ENCODE measurements around the gene ADGRG1. TPM values are rescaled to one million over a fixed set of nuclear protein-coding genes. Genes with fewer than 3 reads are reported as not detected.

Gene ADGRG1
- polyA plus RNA-seq, 1 experiment = 1.1 TPM

DNA sequence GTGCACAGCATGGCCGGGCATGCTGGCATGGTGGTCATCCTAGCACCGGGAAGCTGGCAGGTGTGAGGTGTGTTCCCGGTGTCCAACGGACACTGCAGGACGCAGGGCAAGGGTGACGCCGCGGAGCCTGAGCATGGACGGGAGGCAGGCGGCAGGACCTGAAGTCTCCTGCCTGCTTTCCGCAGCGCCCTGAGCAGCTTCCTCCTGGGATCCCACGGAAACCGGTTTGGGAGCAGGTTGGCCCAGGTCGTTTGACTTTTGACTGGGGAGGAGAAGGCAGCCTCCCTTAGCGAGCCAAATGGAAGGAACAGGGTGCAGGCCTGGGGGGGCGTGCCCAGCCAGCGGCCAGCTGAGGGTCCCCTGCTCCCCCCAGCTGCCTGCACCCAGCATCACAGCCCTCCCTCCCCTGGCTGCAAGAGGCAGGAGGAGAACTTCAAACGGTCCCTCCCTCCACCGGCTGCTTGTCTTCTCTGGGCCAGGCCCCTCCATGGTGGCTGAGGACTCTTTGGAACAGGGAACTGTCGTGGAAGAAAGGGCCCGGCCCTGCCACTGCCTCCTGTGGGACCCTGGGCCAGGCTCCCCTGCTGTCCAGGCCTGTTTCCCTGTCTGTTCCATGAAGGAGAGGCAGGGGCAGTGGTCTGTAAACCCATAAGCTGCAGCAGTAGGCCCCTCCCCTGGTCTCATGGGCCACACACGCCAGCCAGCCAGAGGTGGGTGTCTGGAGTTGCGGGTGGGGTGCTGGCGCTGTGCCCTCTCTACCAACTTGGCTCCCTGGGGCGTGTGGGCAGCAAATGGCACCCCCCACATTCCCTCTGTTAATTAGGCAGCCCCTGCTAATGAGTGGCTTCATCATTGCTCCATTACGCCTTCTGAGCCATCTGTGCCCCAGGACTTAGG lies 7.8 kb upstream of the ADGRG1 start:
- DNase-seq (ENCODE audit: low read depth) = no peak
- ChIA-PET CTCF (no interaction called here), POLR2A (no interaction called here)

GRCh38 chr16:57621521-57622271 lies 6.7 kb upstream of the ADGRG1 start:
- Histone ChIP-seq H3K36me3 (ENCODE audit: control insufficient read depth, insufficient read depth, low read length) (no peaks in the 10 kb centered on the region), H3K4me3 (ENCODE audit: low read depth, low read length) (no peak overlapping the region), H3K27me3 (ENCODE audit: control insufficient read depth, insufficient read depth, low read length) (no peaks in the 10 kb centered on the region)
- ChIA-PET POLR2A (interaction anchor here (0.7 kb wide), 1 partner anchor 174 kb away, joined by 6 read pairs; the partner anchor contains the start of genes CIAPIN1 and COQ9), CTCF (interaction anchor here (0.9 kb wide), 1 partner anchor 28 kb away, joined by 3 read pairs; no protein-coding TSS in a partner anchor)
- TF ChIP-seq, protein P1, sequence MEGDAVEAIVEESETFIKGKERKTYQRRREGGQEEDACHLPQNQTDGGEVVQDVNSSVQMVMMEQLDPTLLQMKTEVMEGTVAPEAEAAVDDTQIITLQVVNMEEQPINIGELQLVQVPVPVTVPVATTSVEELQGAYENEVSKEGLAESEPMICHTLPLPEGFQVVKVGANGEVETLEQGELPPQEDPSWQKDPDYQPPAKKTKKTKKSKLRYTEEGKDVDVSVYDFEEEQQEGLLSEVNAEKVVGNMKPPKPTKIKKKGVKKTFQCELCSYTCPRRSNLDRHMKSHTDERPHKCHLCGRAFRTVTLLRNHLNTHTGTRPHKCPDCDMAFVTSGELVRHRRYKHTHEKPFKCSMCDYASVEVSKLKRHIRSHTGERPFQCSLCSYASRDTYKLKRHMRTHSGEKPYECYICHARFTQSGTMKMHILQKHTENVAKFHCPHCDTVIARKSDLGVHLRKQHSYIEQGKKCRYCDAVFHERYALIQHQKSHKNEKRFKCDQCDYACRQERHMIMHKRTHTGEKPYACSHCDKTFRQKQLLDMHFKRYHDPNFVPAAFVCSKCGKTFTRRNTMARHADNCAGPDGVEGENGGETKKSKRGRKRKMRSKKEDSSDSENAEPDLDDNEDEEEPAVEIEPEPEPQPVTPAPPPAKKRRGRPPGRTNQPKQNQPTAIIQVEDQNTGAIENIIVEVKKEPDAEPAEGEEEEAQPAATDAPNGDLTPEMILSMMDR (IDR thresholded peaks at IDR 0.05; ENCODE audit: insufficient read depth, low read depth, low read length) = no peak
- no peak for DNase-seq (ENCODE audit: low read depth)

More for the DNA sequence above, 7.8 kb upstream of the ADGRG1 start:
- no peaks in the 10 kb centered on the region for H3K27me3 ChIP-seq (ENCODE audit: control insufficient read depth, insufficient read depth, low read length)
- TF ChIP-seq, protein P1 (IDR thresholded peaks at IDR 0.05; ENCODE audit: insufficient read depth, low read depth, low read length) = no peak
- H3K36me3 ChIP-seq (ENCODE audit: control insufficient read depth, insufficient read depth, low read length) = no peaks in the 10 kb centered on the region
- no peak overlapping the region for H3K4me3 ChIP-seq (ENCODE audit: low read depth, low read length)

GRCh38 chr16:57622361-57623250 lies 5.8 kb upstream of the ADGRG1 start:
- Histone ChIP-seq H3K27me3 (ENCODE audit: control insufficient read depth, insufficient read depth, low read length) (no peaks in the 10 kb centered on the region), H3K4me3 (ENCODE audit: low read depth, low read length) (no peak overlapping the region), H3K36me3 (ENCODE audit: control insufficient read depth, insufficient read depth, low read length) (no peaks in the 10 kb centered on the region)
- DNase-seq (ENCODE audit: low read depth) = no peak
- ChIA-PET CTCF (interaction anchor here (0.9 to 2.1 kb wide), 5 partner anchors 21 to 31 kb away, joined by 3 to 8 read pairs (median 6); no protein-coding TSS in a partner anchor), POLR2A (no interaction called here)
- TF ChIP-seq, protein P1 (IDR thresholded peaks at IDR 0.05; ENCODE audit: insufficient read depth, low read depth, low read length) = no peak

DNA sequence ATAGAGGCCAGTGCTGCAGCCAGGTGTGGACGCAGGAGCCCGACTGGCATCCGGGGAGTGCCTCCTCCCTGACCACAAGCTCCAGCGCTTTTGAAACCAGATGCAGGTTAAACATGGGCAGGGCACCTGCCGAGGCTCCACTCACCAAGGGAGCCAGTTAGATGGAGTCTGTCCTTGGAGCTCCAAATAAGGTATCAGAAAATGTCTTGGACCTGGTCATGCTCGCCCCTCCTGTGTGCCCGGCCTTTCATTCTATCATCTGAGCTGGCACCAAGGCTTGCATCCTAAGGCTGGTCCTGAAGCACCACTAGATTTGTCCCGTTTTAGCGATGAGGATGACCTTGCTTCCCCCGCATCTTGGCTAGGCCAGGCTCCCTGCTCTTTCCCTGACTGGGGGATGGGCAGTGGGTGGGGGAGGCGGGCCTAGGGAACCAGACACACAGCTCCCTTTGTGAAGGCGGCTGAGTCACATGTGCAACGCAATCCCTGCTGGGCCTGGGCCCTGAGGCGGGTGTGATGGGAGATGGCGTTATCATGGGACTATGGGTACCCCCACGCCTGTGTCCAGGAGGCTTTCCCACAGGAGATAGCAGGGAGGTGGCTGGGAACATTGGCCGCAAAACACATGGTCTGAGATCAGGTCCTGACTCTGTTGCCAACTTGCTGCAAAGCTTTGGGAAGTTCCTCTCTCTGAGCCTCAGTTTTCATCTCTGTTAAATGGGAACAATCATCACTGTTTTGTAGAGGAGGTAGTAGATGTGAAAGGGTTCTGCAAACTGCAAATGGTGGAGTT lies 5.0 kb upstream of the ADGRG1 start:
- ChIA-PET CTCF (interaction anchor here (1.6 to 2.1 kb wide), 5 partner anchors 12 to 32 kb away, joined by 5 to 8 read pairs (median 7); no protein-coding TSS in a partner anchor), POLR2A (no interaction called here)
- TF ChIP-seq, protein P1 (IDR thresholded peaks at IDR 0.05; ENCODE audit: insufficient read depth, low read depth, low read length) = no peak
- no peak overlapping the region for H3K4me3 ChIP-seq (ENCODE audit: low read depth, low read length)
- H3K36me3 ChIP-seq (ENCODE audit: control insufficient read depth, insufficient read depth, low read length) = no peaks in the 10 kb centered on the region
- DNase-seq (ENCODE audit: low read depth) = no peak
- no peaks in the 10 kb centered on the region for H3K27me3 ChIP-seq (ENCODE audit: control insufficient read depth, insufficient read depth, low read length)

Measured in BJ (cell line).